GM12873 (cell line): ENCODE measurements around the gene OTUB2.

Experiments used
- TF ChIP-seq, protein P1 (sequence below): IDR thresholded peaks from 2 replicates; pipeline ENCODE4 v1.5.1; 2012; ENCODE audit warnings: low read depth, mild to moderate bottlenecking, moderate library complexity, low read length, control low read depth; ENCODE audit not compliant: insufficient read depth; ENCODE audit errors: missing control alignments

OTUB2 gene

DNA sequence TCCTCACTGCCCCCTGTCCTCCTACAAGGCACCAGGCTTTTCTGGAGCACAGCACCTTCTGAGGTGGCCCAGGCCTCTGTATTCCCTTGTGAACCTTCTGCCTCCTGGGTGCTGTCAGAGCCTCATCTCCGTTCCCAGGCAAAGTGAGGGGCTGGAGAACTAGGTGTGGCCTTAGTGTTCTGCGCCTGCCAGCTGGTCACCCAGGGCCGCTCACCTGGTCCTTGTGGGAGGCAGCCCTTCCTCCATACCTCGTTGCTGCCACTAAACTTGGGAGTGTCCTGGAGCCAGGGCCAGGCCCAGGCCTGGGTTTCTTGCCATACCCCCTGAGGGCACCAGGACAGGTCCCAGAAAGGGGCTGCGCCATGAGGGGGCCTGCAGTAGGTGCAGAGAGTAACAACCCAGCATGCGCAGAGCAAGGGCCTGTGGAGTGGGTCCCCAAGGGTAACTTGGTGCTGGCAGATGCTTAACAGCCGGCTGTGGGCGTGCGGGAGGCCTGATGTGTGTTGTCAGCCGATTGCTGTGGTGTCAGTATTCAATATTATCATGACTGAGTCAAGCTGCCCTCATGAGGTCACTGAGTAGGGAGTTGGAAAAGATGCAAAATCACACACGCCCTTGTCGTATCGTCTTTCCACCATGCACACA lies 17.1 kb downstream of the OTUB2 start:
- TF ChIP-seq, protein P1, sequence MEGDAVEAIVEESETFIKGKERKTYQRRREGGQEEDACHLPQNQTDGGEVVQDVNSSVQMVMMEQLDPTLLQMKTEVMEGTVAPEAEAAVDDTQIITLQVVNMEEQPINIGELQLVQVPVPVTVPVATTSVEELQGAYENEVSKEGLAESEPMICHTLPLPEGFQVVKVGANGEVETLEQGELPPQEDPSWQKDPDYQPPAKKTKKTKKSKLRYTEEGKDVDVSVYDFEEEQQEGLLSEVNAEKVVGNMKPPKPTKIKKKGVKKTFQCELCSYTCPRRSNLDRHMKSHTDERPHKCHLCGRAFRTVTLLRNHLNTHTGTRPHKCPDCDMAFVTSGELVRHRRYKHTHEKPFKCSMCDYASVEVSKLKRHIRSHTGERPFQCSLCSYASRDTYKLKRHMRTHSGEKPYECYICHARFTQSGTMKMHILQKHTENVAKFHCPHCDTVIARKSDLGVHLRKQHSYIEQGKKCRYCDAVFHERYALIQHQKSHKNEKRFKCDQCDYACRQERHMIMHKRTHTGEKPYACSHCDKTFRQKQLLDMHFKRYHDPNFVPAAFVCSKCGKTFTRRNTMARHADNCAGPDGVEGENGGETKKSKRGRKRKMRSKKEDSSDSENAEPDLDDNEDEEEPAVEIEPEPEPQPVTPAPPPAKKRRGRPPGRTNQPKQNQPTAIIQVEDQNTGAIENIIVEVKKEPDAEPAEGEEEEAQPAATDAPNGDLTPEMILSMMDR = no peak

DNA sequence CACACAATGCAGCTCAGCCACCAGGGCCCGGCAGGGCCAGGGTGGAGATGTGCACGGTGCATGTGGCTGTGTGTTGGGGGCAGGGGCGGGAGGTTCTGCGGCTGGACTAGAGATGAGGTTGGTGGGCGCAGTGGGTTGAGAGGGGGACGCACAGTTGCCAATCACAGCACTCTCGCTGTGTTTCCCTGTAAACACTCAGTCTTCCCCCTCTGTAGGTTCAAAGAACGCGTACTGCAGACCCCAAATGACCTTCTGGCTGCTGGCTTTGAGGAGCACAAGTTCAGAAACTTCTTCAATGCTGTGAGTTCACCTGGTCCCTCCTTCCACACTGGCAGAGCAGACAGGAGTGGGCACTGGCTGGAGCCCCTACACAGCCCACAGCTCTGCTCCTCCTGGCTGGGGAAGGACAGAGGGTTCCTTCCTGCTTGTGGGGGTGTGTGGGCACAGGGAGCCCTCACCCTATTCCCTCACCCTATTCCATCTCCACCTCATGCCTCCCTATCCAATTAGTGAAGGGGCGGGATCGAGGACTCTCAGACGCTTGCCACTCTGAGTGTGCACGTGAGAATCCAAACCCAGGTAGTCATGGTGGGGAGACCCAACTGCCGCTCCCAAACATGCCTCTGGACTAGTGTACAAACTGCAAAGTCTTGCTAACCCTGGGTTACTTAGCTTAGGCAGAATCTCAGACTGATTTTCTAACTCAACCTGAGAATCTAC lies 17.8 kb downstream of the OTUB2 start:
- TF ChIP-seq, protein P1 = no peak

DNA sequence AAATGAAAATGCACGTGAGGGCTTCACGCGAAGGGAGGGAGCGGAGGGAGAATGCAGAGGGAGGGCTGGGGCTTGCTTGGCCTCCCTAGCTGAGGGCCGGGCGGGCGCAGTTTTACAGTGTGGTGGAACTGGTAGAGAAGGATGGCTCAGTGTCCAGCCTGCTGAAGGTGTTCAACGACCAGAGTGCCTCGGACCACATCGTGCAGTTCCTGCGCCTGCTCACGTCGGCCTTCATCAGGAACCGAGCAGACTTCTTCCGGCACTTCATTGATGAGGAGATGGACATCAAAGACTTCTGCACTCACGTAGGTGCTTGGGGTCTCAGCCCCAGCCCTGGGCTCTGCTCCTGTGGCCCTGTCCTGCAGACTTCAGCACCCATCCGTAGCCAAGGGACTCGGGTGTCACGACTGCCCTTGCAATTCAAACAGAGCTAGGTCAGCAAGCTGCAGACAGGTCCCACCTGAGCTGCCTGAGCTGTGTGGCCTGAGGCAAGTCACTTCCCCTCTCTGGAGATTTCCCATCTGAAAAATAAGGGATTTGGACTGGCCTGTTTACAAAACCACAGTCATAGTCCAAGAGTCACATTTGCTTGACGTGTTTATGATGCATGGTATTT lies 18.4 kb downstream of the OTUB2 start:
- TF ChIP-seq, protein P1 = no peak

DNA sequence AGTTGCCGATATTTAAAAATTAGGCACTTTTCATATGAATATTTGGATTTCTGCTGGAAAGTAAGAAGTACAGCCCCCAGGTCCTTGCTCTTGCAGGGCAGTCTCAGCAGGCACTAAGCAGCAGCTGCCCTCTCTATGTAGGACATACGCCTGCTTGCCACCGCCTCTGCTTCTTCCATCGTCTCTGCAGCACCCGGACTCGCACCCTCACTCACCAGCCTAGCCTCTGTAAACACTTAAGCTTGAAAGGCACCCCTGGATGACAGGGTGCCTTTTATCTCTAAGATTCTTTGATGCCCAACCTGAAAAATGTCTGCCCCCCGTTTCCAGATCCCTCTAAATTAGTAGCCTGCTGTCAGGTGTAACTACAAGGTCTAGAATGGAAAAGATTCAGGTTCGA lies 19.0 kb downstream of the OTUB2 start:
- TF ChIP-seq, protein P1 = no peak

DNA sequence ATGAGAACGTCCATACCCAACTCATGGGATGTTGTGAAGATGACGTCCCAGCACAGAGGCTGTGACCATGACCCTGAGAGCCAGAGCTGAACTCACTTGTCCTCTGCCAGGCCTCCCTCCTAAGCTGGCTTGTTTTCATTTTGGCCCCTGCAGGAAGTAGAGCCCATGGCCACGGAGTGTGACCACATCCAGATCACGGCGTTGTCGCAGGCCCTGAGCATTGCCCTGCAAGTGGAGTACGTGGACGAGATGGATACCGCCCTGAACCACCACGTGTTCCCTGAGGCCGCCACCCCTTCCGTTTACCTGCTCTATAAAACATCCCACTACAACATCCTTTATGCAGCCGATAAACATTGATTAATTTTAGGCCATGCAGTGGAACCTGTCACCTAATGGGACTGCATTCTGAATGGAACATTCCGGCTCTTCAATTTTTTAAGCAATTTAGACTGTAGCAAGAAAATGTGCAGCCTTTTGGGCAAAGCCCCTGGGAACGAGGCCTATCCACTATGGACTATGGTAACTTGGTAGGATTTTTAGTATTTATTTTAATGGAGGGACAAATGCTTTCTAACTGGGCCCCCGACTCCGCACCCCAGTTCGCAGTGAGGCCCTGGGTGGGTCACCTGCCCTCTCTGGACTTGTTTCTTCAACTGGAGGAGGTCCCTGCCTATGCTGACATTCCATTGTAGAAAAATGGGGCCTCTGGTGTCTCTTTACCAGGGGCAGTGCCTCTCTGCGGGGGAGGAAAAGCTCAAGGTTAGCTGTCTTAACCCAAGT lies 19.6 kb downstream of the OTUB2 start:
- TF ChIP-seq, protein P1 = no peak

DNA sequence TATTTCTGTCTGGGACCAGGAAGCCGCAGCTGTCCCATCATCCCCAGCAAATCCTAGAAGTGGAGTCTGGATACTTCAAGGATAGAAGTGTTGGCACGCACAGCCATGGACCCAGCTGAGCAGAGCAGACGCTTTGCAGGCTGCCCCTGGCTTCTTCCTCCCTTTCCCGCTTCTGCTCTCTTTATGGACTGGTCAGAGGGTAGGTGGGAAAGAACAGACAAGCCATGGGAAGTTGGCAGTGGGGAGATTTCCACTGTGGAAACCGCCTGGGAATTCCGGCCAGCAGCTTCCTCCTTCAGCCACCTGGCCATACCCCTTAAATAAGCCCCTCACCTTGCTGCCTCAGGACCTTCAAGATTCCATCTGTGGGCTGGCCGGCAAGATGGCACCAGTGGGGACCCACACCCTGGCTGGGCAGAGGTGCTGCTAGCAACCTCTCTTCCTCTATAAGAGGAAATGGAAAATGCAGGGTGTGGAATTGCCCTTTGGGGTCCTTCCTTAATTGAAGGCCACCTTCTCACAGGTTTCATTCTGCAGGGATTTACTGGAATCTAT lies 20.6 kb downstream of the OTUB2 start:
- TF ChIP-seq, protein P1 = no peak
